GM19438 (cell line): ENCODE results near the gene ADRA2B.
"Not testable (repeated sequence)": the region's sequence is repeated elsewhere in the genome, so short reads cannot be mapped to it uniquely, and the experiment has no call there.

Experiments
- ATAC-seq: cut with Tn5 transposase; IDR thresholded peaks from one replicate; pipeline ENCODE4 v1.9.1; 2021; ENCODE audit warnings: low read depth; ENCODE audit not compliant: unreplicated experiment

ADRA2B gene

GRCh38 chr2:96072746-96073145 is 43.6 kb downstream of the ADRA2B start:
- ATAC-seq = no peak

GRCh38 chr2:96071977-96072491 is 44.3 kb downstream of the ADRA2B start:
- ATAC-seq = not testable (repeated sequence)

- ATAC-seq = not testable (repeated sequence)
These were observed 45.0 kb downstream of the ADRA2B start for GRCh38 chr2:96071087-96071976.

GRCh38 chr2:96070351-96070750 is 46.0 kb downstream of the ADRA2B start:
- ATAC-seq = not testable (repeated sequence)

GRCh38 chr2:96069878-96070277 is 46.5 kb downstream of the ADRA2B start:
- not testable (repeated sequence) for ATAC-seq

GRCh38 chr2:96067902-96068581 is 48.3 kb downstream of the ADRA2B start:
- not testable (repeated sequence) for ATAC-seq

- not testable (repeated sequence) for ATAC-seq
These were observed 49.2 kb downstream of the ADRA2B start for GRCh38 chr2:96067098-96067660.

GRCh38 chr2:96066511-96066910 is 49.9 kb downstream of the ADRA2B start:
- not testable (repeated sequence) for ATAC-seq

- not testable (repeated sequence) for ATAC-seq
These were observed 50.4 kb downstream of the ADRA2B start for GRCh38 chr2:96065954-96066353.

GRCh38 chr2:96065381-96065930 is 50.9 kb downstream of the ADRA2B start:
- ATAC-seq = no peak

- not testable (repeated sequence) for ATAC-seq
These were observed 51.6 kb downstream of the ADRA2B start for GRCh38 chr2:96064760-96065159.

GRCh38 chr2:96064047-96064675 is 52.2 kb downstream of the ADRA2B start:
- ATAC-seq = not testable (repeated sequence)

- not testable (repeated sequence) for ATAC-seq
These were observed 53.1 kb downstream of the ADRA2B start for GRCh38 chr2:96063116-96063899.
